Stimulated activated CD8-positive, alpha-beta memory T cell treated with anti-CD3 and anti-CD28 coated beads, Interleukin-4, amount 100 ng/mL, for 48 hours (primary cell): Measurements from ENCODE around the gene CHST11.

Experiments
- DNase-seq: peaks from one replicate; pipeline ENCODE4 v3.0.0-alpha.2; 2020

The CHST11 gene

DNA sequence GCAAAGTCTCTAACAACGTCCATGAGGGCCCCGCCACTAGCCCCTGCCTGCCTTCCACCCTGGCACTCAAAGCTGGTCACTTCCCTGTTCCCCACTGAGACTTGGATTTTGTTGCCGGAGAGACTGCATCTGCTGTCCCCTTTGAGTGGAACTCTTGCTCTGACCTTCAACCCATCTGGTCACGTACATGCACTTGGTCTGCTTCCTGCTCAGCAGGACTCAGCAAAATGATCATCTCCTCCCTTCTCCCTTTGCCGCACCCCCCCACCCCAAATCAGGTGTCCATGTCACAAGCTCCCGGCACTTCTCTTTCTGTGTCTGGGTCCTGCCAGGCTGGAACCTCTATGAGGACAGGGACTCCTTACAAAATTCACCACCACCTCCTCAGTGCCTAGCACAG is 180.9 kb downstream of the CHST11 start:
- no peak for DNase-seq

GRCh38 chr12:104638218-104638850 is 181.6 kb downstream of the CHST11 start:
- no peak for DNase-seq

- no peak for DNase-seq
These were observed 182.1 kb downstream of the CHST11 start for GRCh38 chr12:104638851-104639240.

- no peak for DNase-seq
These were observed 184.2 kb downstream of the CHST11 start for GRCh38 chr12:104640956-104641355.

- no peak for DNase-seq
These were observed 185.1 kb downstream of the CHST11 start for GRCh38 chr12:104641862-104642261.

- no peak for DNase-seq
These were observed 186.5 kb downstream of the CHST11 start for GRCh38 chr12:104643093-104643818.

- DNase-seq = no peak
These were observed 187.3 kb downstream of the CHST11 start for GRCh38 chr12:104643819-104644669.

DNA sequence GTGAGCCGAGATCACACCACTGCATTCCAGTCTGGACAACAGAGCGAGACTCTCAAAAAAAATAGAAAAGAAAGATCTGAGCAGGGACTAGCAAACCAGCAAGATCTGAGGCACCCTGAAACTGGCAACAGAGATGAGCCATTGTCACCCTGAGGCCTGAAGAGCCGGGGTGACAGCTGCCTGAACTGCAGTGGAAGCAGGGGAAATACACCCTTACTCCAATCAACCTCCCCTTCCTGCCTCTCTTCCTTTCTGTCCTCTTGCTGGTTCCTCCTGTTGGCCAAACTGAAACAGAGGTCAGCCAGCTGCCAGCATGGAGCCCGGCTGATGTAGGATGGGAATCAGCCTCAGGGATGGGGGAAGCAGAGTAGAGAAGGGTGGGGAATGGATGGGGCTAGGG is 192.0 kb downstream of the CHST11 start:
- no peak for DNase-seq

- no peak for DNase-seq
These were observed 192.6 kb downstream of the CHST11 start for GRCh38 chr12:104649217-104649824.

DNA sequence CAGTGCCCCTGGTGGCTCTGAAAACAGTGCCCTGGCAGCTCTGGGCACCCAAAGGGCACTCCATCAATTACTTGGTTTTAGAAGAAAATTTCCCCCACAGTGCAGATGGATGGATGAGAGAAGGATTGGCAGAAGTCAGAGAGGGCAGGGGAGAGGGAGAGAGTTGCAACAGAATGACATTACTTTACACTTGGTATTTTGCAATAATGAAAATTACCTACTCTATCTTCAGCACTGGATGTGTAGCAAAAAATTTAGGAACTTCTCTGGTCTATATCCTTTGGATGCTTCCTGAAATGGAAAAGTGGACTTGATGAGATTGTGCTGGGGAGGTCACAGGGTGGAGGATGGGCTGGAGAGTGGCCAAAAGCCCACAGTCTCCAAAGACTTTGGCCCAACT is 193.2 kb downstream of the CHST11 start:
- no peak for DNase-seq

- no peak for DNase-seq
These were observed 193.8 kb downstream of the CHST11 start for GRCh38 chr12:104650541-104650940.

DNA sequence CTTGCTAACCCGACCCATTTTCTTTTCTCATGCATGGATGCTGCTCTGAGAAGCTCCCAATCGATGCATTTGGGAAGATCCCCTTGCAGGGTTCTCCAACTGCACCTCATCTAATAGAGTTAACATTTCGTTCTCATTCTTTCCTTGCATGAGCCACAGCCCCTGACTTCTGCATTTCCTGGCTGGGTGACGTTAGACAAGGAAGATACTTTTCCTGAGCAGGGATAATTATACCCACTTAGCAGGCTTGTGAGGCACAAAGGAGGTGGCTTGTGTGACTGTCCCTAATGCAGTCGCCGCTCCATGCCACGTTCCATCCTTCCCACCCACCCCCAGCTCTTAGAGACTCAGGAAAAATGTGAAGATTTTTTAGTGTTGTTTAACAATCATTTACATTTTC is 195.1 kb downstream of the CHST11 start:
- DNase-seq = no peak

GRCh38 chr12:104652358-104652757 is 195.6 kb downstream of the CHST11 start:
- DNase-seq = no peak

GRCh38 chr12:104652910-104653309 is 196.2 kb downstream of the CHST11 start:
- no peak for DNase-seq

DNA sequence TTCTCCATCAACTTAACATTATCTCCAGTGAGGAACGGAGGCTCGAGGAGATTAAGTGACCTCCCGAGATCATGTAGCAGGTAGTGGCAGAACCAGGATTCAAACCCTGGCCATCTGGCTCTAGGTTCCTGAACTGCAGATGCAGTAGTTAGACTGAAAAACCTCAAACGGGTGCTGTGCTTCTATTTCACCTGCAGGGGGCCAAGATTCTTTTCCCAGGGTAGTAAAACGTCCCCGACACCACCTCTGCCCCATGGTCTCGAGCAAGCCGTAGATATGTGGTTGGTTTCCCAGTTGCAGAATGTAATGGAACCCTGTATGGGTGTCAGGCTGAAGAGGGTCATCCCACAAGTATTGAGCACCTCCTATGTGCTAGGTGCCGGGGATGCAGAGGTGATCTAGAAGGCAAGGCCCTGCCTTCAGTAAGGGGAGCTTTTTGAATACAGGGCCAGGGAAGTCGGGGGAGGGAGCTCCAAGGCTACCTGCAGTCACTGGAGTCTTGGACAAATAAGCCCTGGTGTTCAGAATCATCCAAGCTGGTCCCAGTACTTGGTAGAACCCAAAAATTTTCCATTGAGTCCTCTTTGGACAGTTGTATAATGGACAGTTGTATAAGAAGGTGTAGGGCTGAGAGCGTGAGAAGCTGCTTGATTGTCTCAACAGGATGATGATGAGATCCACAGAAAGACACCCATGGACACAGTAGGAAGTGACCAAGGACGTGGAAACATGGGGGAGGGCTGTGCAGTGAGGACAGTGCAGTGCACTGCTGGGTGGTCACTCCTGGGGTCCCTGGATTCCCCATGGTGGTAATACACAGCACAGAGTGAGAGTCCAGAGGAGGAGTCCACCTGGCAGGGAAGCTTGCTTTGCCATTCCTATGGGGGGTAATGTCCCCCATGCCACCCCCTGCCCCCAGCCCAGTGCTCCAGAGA is 197.2 kb downstream of the CHST11 start:
- peak; percentile 45 for DNase-seq

- DNase-seq = no peak
These were observed 198.2 kb downstream of the CHST11 start for GRCh38 chr12:104654665-104655609.

GRCh38 chr12:104656383-104656782 is 199.6 kb downstream of the CHST11 start:
- no peak for DNase-seq

DNA sequence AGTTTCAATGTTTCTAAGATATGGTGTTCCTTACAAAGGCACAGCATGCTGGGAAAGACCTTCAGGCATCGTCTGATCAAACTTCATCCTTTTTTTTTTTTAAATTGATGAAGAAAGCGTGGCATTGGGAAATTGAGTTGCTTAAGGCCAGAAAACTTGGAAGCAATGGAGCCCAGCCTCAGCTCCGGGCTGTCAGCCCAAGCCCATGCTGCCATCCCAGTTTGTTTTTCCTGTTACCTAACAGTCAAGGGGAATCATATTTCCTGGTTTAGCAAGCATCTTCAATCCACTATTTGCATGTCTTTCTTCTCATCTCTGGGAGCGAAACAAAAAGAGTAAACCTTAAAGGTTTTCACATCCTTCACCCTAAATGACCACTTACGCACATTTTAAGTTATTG is 200.2 kb downstream of the CHST11 start:
- no peak for DNase-seq

- DNase-seq = no peak
These were observed 201.2 kb downstream of the CHST11 start for GRCh38 chr12:104657726-104658484.

GRCh38 chr12:104659058-104659457 is 202.3 kb downstream of the CHST11 start:
- DNase-seq = no peak
